ENCODE data around the gene FADS3.

The FADS3 gene

GRCh38 chr11:61838501-61838900, 52.8 kb downstream of the FADS3 start:
- POLR2A ChIA-PET: no interaction called here
- no peak for DNase-seq (ENCODE audit: low read depth, low spot score)
- no peak for TF ChIP-seq CTCF (IDR thresholded peaks at IDR 0.05; ENCODE audit: insufficient read depth, low read length, missing control alignments)
- CTCF ChIA-PET: interaction anchor here (1.2 to 3.4 kb wide), 3 partner anchors 10 to 60 kb away, joined by 4 to 12 read pairs (median 6); no protein-coding TSS in a partner anchor
- no peak overlapping the region for H3K4me3 ChIP-seq (ENCODE audit: low read depth, low read length)

- CTCF ChIA-PET: interaction anchor here (1.5 to 3.4 kb wide), 3 partner anchors 33 to 61 kb away, joined by 4 to 12 read pairs (median 12); no protein-coding TSS in a partner anchor
Measured at GRCh38 chr11:61837411-61838005, 53.8 kb downstream of the FADS3 start.

GRCh38 chr11:61836193-61836592, 55.2 kb downstream of the FADS3 start:
- no peak overlapping the region for H3K4me3 ChIP-seq (ENCODE audit: low read depth, low read length)
- TF ChIP-seq CTCF (IDR thresholded peaks at IDR 0.05; ENCODE audit: insufficient read depth, low read length, missing control alignments): no peak
- ChIA-PET CTCF (interaction anchor here (0.9 to 3.4 kb wide), 4 partner anchors 18 to 62 kb away, joined by 4 to 12 read pairs (median 8); no protein-coding TSS in a partner anchor), POLR2A (no interaction called here)
- no peak for DNase-seq (ENCODE audit: low read depth, low spot score)

More at GRCh38 chr11:61837411-61838005, 53.8 kb downstream of the FADS3 start:
- TF ChIP-seq CTCF (IDR thresholded peaks at IDR 0.05; ENCODE audit: insufficient read depth, low read length, missing control alignments): no peak
- POLR2A ChIA-PET: no interaction called here
- DNase-seq (ENCODE audit: low read depth, low spot score): no peak
- H3K4me3 ChIP-seq (ENCODE audit: low read depth, low read length): no peak overlapping the region

- ChIA-PET POLR2A (interaction anchor here (1.0 to 1.4 kb wide), 2 partner anchors 56 to 117 kb away, joined by 3 read pairs; no protein-coding TSS in a partner anchor), CTCF (interaction anchor here (0.7 to 2.1 kb wide), 10 partner anchors 14 to 274 kb away, joined by 3 to 10 read pairs (median 4); no protein-coding TSS in a partner anchor)
- H3K4me3 ChIP-seq (ENCODE audit: low read depth, low read length): no peak overlapping the region
- TF ChIP-seq CTCF (IDR thresholded peaks at IDR 0.05; ENCODE audit: insufficient read depth, low read length, missing control alignments): no peak
- no peak for DNase-seq (ENCODE audit: low read depth, low spot score)
Measured at GRCh38 chr11:61834278-61835048, 56.9 kb downstream of the FADS3 start.

- TF ChIP-seq CTCF (IDR thresholded peaks at IDR 0.05; ENCODE audit: insufficient read depth, low read length, missing control alignments): no peak
- H3K4me3 ChIP-seq (ENCODE audit: low read depth, low read length): no peak overlapping the region
- ChIA-PET POLR2A (interaction anchor here (1.4 kb wide), 1 partner anchor 56 kb away, joined by 3 read pairs; no protein-coding TSS in a partner anchor), CTCF (interaction anchor here (0.8 to 2.1 kb wide), 8 partner anchors 14 to 274 kb away, joined by 3 to 10 read pairs (median 4); no protein-coding TSS in a partner anchor)
- DNase-seq (ENCODE audit: low read depth, low spot score): no peak
Measured at GRCh38 chr11:61833926-61834277, 57.4 kb downstream of the FADS3 start.

GRCh38 chr11:61833471-61833870, 57.9 kb downstream of the FADS3 start:
- no peak overlapping the region for H3K4me3 ChIP-seq (ENCODE audit: low read depth, low read length)
- no peak for TF ChIP-seq CTCF (IDR thresholded peaks at IDR 0.05; ENCODE audit: insufficient read depth, low read length, missing control alignments)
- CTCF ChIA-PET: interaction anchor here (1.1 to 2.1 kb wide), 6 partner anchors 16 to 275 kb away, joined by 3 to 10 read pairs (median 5); no protein-coding TSS in a partner anchor
- POLR2A ChIA-PET: no interaction called here
- no peak for DNase-seq (ENCODE audit: low read depth, low spot score)
